Renal cortex interstitium (tissue), 11 donors: ENCODE measurements around the gene MICAL2. TPM values are rescaled to one million over a fixed set of nuclear protein-coding genes. Genes with fewer than 3 reads are reported as not detected.

Source experiments
- DNase-seq, 11 donors: peaks; one replicate each; pipeline ENCODE4 v3.0.0-alpha.2; 2013; ENCODE audit warnings: low read depth in 9 of 11, low spot score in 4 of 11; ENCODE audit errors: extremely low read depth in 1 of 11
- polyA plus RNA-seq, 3 donors: library from polyadenylated mRNA; unstranded; fragments of 120-200 nt; gene quantifications; one replicate each; pipeline ENCODE4 v1.2.1, GENCODE V29; 2013; ENCODE audit not compliant: insufficient read length in 3 of 3

MICAL2 gene
- polyA plus RNA-seq, 3 donors = 5.8 to 8.5 (median 6.5) TPM

- DNase-seq = no peak
Observed at GRCh38 chr11:12224537-12224893, 114.1 kb downstream of the MICAL2 start.

DNA sequence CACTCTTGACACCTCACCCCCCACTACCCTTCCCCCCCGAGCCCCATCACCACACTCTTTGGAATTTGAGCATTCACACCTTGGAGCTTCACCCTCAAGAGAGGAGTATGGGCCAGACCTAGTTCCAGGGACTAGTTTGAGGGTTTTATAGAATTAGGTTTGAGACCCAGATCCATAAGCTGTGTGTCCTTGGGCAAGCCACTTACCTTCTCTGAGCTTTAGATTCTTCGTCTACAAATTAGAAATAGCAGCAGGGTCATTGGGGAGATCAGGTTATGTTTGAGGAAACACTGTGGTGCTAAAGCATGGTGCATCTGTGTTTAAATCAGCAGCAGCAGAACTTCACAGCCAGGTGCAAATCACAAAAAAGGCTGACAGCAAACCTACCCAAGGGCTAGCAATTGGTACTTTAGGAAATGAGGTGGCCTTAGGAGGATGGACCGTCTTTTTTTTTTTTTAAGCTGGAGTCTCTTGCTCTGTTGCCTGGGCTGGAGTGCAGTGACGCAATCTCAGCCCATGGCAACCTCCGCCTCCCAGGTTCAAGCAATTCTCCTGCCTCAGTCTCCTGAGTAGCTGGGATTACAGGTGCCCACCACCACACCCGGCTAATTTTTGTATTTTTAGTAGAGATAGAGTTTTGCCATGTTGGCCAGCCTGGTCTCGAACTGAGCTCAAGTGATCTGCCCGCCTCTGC, 114.8 kb downstream of the MICAL2 start:
- no peak for DNase-seq

DNA sequence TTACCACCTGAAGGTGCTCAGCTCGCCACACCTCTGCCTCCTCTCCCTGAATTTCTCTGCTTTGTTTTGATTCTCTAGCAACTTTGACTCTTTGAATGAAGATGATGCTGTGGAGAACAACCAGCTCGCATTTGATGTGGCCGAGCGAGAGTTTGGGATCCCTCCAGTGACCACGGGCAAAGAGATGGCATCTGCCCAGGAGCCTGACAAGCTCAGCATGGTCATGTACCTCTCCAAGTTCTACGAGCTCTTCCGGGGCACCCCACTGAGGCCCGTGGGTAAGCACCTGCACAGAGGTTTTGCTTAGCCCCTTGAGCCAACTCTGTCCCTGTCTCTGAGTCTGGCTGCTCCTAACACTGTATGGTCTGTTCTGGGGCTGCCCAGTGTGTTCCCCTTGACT, 115.7 kb downstream of the MICAL2 start:
- no peak for DNase-seq

DNA sequence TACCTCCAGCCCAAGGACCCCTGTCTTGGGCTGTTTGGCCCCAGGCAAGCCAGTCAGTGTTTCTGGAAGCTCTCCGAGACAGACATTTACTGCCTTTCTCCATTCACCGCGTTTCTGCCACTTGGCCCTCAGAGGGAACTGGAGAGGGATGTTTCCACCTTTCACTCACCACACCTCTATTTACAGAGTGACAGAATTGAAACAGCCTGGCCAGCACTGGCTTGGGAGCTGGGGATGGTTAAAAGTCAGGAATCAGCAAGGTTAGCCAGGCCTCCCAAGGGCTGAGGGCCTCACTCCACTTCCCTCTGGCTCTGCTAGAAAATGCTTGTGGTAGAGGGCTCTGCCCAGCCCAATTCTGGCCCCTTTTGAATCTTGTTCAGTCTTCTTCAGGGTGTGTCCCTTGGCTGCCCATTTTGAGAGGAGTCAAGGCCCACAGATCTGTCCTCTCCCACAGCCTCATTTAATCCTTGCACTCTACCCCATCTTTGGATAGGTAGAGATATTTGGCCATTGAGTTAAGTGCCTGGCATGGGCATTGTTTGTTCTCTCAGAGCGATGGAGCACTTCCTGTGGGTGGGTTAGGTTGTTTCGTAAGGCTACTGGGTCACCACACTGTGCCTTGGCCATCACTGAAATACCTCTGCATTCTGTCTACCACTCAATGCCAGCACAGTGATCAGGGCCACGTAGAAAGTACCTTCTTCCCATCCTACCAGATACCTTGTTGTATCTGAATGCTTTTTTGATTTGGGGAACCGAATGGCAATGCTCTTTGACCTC, 119.2 kb downstream of the MICAL2 start:
- no peak for DNase-seq

DNA sequence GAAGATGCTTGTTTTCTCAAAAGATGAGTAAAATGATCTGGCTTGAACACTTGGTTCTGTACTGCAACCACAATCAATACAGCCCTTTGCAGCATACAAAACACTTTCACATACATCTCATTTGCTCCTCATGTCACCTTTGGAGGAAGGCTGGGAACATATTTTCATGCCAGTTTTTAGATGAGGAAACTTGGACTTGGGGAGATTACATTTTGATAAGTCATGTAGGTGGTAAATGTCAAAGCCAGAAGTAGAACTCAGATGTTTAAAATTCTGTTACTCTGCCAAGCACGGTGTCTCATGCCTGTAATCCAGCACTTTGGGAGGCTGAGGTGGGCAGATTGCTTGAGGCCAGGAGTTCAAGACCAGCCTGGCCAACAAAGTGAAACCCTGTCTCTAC, 121.8 kb downstream of the MICAL2 start:
- DNase-seq = no peak

- no peak for DNase-seq
Observed at GRCh38 chr11:12232817-12233601, 122.6 kb downstream of the MICAL2 start.

DNA sequence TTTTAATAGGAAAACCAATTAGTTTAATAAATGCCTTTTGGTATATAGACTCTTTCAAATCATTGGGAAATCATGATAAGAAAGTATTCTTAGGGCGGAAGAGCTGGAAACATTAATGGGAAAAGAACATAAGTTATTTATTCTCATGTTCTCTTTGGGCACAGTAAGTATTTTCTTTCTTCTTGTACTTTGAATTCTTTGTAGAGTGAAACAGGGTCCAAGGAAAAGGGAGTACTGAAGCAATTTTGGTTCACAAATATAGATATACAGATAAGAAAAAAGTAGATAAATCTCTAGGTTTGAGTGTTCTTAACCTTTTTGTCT, 123.2 kb downstream of the MICAL2 start:
- DNase-seq = no peak

GRCh38 chr11:12234221-12234620, 123.8 kb downstream of the MICAL2 start:
- DNase-seq = no peak

- DNase-seq = no peak
Observed at GRCh38 chr11:12235080-12235479, 124.7 kb downstream of the MICAL2 start.

DNA sequence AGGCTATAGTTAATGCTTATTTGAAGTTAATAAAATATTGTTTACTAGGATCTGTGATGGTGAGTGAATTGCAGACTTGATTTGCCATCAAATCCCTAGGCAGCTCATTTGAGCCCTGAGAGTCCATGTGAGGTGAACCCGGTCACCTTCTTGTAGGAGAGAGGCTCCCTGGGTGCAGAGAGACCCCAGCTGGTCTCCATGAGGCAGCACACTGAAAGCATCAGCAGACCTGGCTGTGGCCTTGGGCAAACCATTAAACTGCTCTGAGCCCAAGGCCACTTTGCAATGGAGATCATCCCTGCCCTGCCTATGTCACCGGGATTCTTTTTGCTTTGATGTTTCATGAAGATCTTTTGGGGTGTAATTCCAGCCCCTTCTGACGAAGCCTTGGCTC, 125.2 kb downstream of the MICAL2 start:
- DNase-seq = no peak

DNA sequence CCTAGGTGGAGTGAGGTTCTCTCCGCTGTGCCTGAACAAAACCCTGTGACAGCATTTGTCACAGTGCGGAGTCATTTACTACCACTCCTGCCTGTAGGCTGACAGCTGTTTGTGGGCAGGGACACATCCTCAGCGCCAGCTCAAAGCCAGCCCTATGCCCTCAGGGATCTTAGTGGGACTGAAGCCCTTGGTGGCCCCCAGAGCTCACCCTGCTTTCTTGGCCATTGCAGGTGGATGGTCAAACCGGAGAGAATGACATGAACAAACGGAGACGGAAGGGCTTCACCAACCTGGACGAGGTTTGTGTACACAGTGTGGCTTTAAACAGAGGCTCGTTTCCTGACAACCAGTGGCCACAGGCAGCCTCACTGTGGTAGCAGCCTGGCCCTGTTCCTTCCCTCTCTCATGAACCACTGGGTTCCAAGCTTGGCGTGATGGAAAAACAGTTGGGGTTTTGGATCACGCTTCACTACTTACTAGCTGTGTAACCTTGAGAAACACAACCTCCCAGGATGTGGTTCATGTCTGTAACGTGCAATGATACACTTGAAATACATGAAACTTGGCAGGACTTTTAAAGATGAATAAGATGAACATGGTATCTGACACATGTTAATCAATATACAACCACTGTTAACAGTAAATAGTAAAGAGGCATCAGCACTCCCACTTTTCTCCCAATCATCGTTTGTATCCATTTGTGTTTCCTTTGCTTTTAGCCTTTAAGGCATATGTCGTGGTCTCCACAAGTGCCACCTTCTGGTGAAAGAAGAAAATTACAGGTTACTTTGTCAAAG, 125.8 kb downstream of the MICAL2 start:
- DNase-seq = peak in 5 of 11 donors; percentile 34 to 58 (median 47)

DNA sequence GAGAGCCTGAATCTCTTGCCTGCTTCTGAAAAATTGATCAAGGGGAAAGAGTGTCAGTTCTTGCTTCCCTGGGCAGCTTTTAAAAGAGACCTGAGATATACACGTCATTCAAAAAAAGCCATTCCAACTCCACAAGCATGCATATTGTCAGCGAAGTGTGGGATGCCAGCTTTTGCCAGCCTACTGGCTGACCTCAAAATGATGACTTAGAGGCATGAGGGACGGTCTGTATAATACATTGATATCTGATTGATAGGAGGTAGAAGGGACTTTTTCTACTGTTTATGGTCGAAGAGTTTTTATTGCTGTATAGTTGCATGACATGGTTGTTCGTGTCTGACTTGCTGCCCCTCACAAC, 126.3 kb downstream of the MICAL2 start:
- no peak for DNase-seq

DNA sequence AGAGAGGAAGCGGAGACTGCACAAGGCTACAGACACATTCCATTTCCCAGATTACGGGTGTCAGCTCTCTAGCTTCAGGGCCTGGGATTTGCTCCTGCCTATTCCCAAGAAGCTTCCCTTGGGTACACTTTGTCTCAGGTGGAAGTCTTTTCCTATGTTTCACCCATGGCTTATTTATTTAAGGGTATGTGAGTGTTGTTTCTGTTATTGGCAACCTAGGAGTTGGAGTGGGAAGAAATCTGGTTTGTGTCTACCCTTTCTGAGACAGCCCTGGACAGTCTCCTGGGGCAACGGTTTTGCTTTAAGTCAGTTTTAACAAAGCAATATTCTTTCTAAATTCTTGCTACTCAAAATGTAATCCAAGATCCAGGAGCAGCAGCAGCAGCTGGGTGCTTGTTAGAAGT, 127.0 kb downstream of the MICAL2 start:
- no peak for DNase-seq

- DNase-seq = no peak
Observed at GRCh38 chr11:12238420-12238819, 128.0 kb downstream of the MICAL2 start.

GRCh38 chr11:12239396-12239795, 129.0 kb downstream of the MICAL2 start:
- no peak for DNase-seq

- no peak for DNase-seq
Observed at GRCh38 chr11:12239804-12240371, 129.5 kb downstream of the MICAL2 start.

GRCh38 chr11:12240677-12241076, 130.3 kb downstream of the MICAL2 start:
- no peak for DNase-seq

DNA sequence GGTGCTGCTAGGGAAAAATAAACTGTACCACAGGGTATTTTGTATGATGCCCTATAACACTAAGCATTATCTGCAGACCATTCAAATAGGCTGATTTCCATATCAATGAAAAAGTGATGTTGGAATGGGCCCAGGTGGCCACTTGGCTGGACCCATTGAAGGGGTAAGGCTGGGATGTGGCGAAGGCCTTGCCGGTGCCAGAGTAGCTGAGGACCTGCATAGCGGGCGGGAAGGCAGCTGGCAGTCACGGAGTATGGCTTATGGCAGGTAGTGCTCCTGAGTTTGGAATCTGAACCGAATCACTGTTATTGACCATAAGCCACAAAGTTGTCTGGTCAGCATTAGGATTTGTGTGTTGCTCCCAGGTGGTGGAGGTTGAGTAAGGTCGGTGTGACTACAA, 131.0 kb downstream of the MICAL2 start:
- DNase-seq = no peak

DNA sequence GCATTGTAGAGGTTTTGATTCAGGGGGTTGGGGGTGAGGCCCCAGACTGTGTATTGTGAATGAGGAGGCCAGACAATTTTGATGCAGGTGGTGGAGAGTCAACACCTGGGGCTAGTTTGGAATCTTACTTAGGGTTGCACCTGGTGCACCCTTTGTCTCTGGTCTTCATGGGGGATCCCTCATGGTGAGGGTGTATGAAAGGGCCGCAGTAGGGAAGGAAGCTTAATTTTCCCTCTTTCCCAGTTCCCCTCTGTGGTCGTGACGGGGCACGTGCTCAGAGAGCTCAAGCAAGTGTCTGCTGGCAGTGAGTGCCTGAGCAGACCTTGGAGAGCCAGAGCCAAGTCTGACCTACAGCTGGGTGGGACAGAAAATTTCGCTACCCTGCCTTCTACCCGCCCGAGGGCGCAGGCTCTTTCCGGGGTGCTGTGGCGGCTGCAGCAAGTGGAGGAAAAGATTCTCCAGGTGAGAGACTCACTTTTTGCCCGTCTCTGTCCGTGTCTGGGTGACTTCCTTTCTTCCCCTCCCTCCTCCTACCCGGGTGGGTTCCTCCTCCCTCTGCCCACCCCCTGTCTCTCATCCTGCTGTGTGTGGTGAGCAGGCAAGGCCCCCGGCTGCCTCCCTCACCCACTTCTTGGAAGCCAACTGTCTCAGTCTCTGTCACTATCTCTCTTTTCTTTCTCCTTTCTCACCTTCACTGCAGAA, 131.7 kb downstream of the MICAL2 start:
- no peak for DNase-seq
